ENCODE data around the gene IFT122. TPM values are rescaled to one million over a fixed set of nuclear protein-coding genes. Genes with fewer than 3 reads are reported as not detected.

IFT122 gene
- polyA plus RNA-seq, 2 of the 4 experiments (the other 2 are of a cell fraction): 15.0 to 17.1 TPM

DNA sequence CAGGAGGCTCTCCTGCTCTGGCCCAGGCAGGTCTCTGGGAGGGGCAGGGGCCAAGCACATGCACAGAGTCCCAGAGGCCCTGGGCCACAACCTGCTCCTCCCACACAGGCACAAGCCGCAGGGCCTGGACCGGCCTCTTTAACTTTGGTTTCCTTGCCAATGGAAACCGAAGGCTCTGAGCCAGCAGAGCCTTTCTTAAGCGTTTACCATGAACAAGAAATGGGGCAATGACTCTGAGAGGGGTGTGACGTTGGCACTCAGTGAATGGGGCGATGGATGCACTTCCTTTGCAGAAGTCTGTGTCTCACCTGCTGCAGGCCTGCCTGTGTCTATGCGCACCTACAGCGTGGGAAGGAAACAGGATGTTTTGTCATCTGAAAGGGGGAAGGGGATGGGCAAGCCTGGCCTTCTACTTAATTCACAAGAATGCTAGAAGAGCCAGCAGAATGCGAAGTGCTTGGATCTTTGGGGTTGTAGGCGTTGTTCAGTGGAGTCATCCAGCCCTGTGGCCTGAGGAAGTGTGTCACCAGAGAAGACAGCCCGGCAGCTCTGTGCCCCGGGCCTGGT, 41.8 kb downstream of the IFT122 start:
- H3K27ac ChIP-seq: no peak overlapping the region; a peak in 1 of 6 replicates
- no peak overlapping the region for H3K4me2 ChIP-seq
- CTCF ChIA-PET: interaction anchor here (1.9 to 2.6 kb wide), 2 partner anchors 8 to 146 kb away, joined by 5 to 10 read pairs; no protein-coding TSS in a partner anchor
- FAIRE-seq (no peak), DNase-seq (ENCODE audit: low read depth in 1 of 2, low spot score in 1 of 2) (no peak), ATAC-seq (peak in 1 of 2 experiments; percentile 30; a peak in 1 of 6 replicates)
- WGBS (ENCODE audit: missing lambda C conversion rate): 91% methylated on average over 10 of the region's 12 CpGs
- H3K9me3 ChIP-seq: no peaks in the 10 kb centered on the region
- TF ChIP-seq RNF2 (IDR thresholded peaks at IDR 0.05; ENCODE audit: borderline replicate concordance, low read depth): no peak
- TF ChIP-seq, protein P1, sequence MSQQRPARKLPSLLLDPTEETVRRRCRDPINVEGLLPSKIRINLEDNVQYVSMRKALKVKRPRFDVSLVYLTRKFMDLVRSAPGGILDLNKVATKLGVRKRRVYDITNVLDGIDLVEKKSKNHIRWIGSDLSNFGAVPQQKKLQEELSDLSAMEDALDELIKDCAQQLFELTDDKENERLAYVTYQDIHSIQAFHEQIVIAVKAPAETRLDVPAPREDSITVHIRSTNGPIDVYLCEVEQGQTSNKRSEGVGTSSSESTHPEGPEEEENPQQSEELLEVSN (IDR thresholded peaks at IDR 0.05; ENCODE audit: borderline replicate concordance, low read depth): no peak
- TF ChIP-seq POLR2AphosphoS2 (conservative IDR thresholded peaks at IDR 0.05; ENCODE audit: low read length): no peak
- no peak for TF ChIP-seq KDM5A (IDR thresholded peaks at IDR 0.05)
- TF ChIP-seq FOXS1 (CRISPR knock-in tag; IDR thresholded peaks at IDR 0.05): no peak
- TF ChIP-seq HEYL (CRISPR knock-in tag; IDR thresholded peaks at IDR 0.05): no peak
- H3K4me1 ChIP-seq: no peaks in the 10 kb centered on the region
- POLR2A ChIA-PET: no interaction called here
- no peak overlapping the region for H3K4me3 ChIP-seq

DNA sequence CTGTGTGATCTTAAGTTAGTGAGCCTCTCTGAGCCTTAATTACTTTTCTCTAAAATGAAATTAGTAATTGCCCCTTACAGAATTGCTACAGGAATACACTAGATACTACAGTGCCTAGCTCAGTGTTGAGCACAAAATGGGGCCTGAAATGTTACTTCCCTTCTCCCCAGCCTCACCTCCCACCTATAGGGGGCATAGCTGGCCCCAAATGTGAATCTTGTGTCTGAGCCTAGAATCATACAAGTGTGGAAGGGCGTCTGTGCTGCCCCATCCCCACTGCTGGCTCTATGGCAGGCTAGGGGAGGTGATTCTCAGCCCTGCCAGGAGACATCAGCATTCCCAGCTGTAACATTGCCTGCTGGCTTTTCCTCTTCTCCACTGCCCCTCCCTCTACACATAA, 42.7 kb downstream of the IFT122 start:
- no peak for FAIRE-seq
- TF ChIP-seq, protein P2, sequence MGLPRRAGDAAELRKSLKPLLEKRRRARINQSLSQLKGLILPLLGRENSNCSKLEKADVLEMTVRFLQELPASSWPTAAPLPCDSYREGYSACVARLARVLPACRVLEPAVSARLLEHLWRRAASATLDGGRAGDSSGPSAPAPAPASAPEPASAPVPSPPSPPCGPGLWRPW (IDR thresholded peaks at IDR 0.05): no peak
- TF ChIP-seq RAD21 (conservative IDR thresholded peaks at IDR 0.05 in 1 of 2, IDR thresholded peaks at IDR 0.05 in 1 of 2) (no peak), ZNF302 (CRISPR knock-in tag; IDR thresholded peaks at IDR 0.05) (no peak), TFCP2L1 (CRISPR knock-in tag; IDR thresholded peaks at IDR 0.05) (no peak), CEBPB (IDR thresholded peaks at IDR 0.05) (no peak), JUN (IDR thresholded peaks at IDR 0.05) (no peak), RNF2 (IDR thresholded peaks at IDR 0.05; ENCODE audit: borderline replicate concordance, low read depth) (no peak), NR3C1 (IDR thresholded peaks at IDR 0.05) (no peak), EP300 (IDR thresholded peaks at IDR 0.05) (no peak), BHLHE40 (IDR thresholded peaks at IDR 0.05; ENCODE audit: low read depth, low read length) (no peak), MAFK (IDR thresholded peaks at IDR 0.05; ENCODE audit: partially characterized antibody) (no peak), NPAS2 (CRISPR knock-in tag; IDR thresholded peaks at IDR 0.05; ENCODE audit: borderline replicate concordance) (no peak), MYC (IDR thresholded peaks at IDR 0.05; ENCODE audit: borderline replicate concordance, low read length) (no peak)
- TF ChIP-seq, protein P3, sequence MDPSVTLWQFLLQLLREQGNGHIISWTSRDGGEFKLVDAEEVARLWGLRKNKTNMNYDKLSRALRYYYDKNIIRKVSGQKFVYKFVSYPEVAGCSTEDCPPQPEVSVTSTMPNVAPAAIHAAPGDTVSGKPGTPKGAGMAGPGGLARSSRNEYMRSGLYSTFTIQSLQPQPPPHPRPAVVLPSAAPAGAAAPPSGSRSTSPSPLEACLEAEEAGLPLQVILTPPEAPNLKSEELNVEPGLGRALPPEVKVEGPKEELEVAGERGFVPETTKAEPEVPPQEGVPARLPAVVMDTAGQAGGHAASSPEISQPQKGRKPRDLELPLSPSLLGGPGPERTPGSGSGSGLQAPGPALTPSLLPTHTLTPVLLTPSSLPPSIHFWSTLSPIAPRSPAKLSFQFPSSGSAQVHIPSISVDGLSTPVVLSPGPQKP (IDR thresholded peaks at IDR 0.05; ENCODE audit: low read depth, low read length): no peak
- TF ChIP-seq, protein P4, sequence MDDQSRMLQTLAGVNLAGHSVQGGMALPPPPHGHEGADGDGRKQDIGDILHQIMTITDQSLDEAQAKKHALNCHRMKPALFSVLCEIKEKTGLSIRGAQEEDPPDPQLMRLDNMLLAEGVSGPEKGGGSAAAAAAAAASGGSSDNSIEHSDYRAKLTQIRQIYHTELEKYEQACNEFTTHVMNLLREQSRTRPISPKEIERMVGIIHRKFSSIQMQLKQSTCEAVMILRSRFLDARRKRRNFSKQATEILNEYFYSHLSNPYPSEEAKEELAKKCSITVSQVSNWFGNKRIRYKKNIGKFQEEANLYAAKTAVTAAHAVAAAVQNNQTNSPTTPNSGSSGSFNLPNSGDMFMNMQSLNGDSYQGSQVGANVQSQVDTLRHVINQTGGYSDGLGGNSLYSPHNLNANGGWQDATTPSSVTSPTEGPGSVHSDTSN (IDR thresholded peaks at IDR 0.05): no peak
- TF ChIP-seq, protein P5, sequence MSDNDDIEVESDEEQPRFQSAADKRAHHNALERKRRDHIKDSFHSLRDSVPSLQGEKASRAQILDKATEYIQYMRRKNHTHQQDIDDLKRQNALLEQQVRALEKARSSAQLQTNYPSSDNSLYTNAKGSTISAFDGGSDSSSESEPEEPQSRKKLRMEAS (IDR thresholded peaks at IDR 0.05): no peak
- ATAC-seq: peak in 1 of 2 experiments; percentile 73; a peak in 3 of 6 replicates
- DNase-seq (ENCODE audit: low read depth in 1 of 2, low spot score in 1 of 2): no peak
- Histone ChIP-seq H3K4me1 (no peaks in the 10 kb centered on the region), H3K27ac (no peak overlapping the region), H3K4me2 (no peak overlapping the region), H3K9me3 (no peaks in the 10 kb centered on the region), H3K4me3 (no peak overlapping the region)
- WGBS (ENCODE audit: missing lambda C conversion rate): 73% methylated on average over 1 of the region's 1 CpG
- CTCF ChIA-PET: interaction anchor here (1.0 kb wide), 1 partner anchor 154 kb away, joined by 3 read pairs; no protein-coding TSS in a partner anchor
- POLR2A ChIA-PET: no interaction called here

DNA sequence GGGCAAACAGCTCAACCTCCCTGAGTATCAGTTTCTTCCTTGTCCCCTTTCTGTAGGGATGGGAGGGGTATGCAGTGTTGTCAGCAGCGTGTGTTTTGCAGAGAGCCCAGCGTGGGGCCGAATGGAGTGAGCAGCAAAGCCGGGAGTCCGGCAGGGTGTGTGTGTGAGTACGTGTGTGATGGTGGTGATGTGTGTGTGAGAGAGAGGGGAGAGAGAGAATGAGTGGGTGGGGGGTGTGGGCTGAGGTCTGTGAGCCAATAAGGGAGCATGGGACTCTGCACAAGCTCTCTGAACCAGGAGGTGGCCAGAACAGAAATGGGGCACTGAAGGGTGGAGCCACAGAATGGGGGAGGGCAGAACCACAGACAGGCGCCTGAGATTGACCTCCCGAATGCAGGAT, 43.8 kb downstream of the IFT122 start:
- no peak overlapping the region for H3K27ac ChIP-seq
- WGBS (ENCODE audit: missing lambda C conversion rate): 87% methylated on average over 8 of the region's 8 CpGs
- TF ChIP-seq TFCP2L1 (CRISPR knock-in tag; IDR thresholded peaks at IDR 0.05) (no peak), ZFP36 (IDR thresholded peaks at IDR 0.05; ENCODE audit: borderline replicate concordance, partially characterized antibody) (no peak), NR3C1 (IDR thresholded peaks at IDR 0.05) (no peak), NFE2L2 (conservative IDR thresholded peaks at IDR 0.05; ENCODE audit: low read length) (no peak), HOXB13 (CRISPR knock-in tag; IDR thresholded peaks at IDR 0.05; ENCODE audit: low read depth) (no peak), MYC (IDR thresholded peaks at IDR 0.05; ENCODE audit: borderline replicate concordance, low read length) (no peak), TP53 (CRISPR knock-in tag; IDR thresholded peaks at IDR 0.05) (no peak), EHMT2 (IDR thresholded peaks at IDR 0.05; ENCODE audit: low read depth) (no peak), SMC3 (IDR thresholded peaks at IDR 0.05) (no peak)
- TF ChIP-seq, protein P6, sequence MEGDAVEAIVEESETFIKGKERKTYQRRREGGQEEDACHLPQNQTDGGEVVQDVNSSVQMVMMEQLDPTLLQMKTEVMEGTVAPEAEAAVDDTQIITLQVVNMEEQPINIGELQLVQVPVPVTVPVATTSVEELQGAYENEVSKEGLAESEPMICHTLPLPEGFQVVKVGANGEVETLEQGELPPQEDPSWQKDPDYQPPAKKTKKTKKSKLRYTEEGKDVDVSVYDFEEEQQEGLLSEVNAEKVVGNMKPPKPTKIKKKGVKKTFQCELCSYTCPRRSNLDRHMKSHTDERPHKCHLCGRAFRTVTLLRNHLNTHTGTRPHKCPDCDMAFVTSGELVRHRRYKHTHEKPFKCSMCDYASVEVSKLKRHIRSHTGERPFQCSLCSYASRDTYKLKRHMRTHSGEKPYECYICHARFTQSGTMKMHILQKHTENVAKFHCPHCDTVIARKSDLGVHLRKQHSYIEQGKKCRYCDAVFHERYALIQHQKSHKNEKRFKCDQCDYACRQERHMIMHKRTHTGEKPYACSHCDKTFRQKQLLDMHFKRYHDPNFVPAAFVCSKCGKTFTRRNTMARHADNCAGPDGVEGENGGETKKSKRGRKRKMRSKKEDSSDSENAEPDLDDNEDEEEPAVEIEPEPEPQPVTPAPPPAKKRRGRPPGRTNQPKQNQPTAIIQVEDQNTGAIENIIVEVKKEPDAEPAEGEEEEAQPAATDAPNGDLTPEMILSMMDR (IDR thresholded peaks at IDR 0.05): no peak
- DNase-seq (ENCODE audit: low read depth in 1 of 2, low spot score in 1 of 2) (no peak), ATAC-seq (no peak), FAIRE-seq (no peak)
- no peak overlapping the region for H3K4me3 ChIP-seq
- ChIA-PET POLR2A (no interaction called here), CTCF (no interaction called here)
- H3K4me1 ChIP-seq: no peaks in the 10 kb centered on the region
- H3K9me3 ChIP-seq: no peaks in the 10 kb centered on the region
- no peak overlapping the region for H3K4me2 ChIP-seq
